Lower leg skin (tissue), 4 donors: Measurements from ENCODE around the gene CHMP5. TPM values are rescaled to one million over a fixed set of nuclear protein-coding genes. Genes with fewer than 3 reads are reported as not detected.

Source experiments
- DNase-seq, 2 donors: peaks; one replicate each; pipeline ENCODE4 v3.0.0-alpha.2; 2019; ENCODE audit warnings: low spot score in 2 of 2
- H3K4me3 ChIP-seq: fragments of 200-600 bp; sonication (generic); 2 replicates; pipeline ENCODE4 v1.5.1; 2017; ENCODE audit warnings: mild to moderate bottlenecking, low read depth; ENCODE audit not compliant: poor library complexity, severe bottlenecking
- POLR2A ChIP-seq, 2 donors: fragments of 450-650 bp; IDR thresholded peaks; one replicate each; pipeline ENCODE4 v1.6.1; 2016 to 2017; ENCODE audit warnings: antibody characterized with exemption in 2 of 2, mild to moderate bottlenecking in 1 of 2, moderate library complexity in 1 of 2
- WGBS, 2 donors: methylation state at CpG; one replicate each; pipeline ENCODE4 v1.1.5; 2018; 5-methylcytosine and 5-hydroxymethylcytosine counted together
- intact Hi-C: fragments of 100-400 bp; cut with DNase I; formaldehyde crosslinking; loops from one replicate; pipeline ENCODE4 v1.15.0; 2023; ENCODE audit warnings: low total_unique reads
- total RNA-seq, 4 donors: library from RNA; depleted of rRNA; stranded (reverse); fragments of >200 nt; gene quantifications; one replicate each; pipeline ENCODE4 v1.1.0, GENCODE V29; 2016
- TF ChIP-seq, protein P1 (sequence below), 3 donors: fragments of 450-650 bp; IDR thresholded peaks; one replicate each; pipeline ENCODE4 v1.5.1; 2016; ENCODE audit warnings: antibody characterized with exemption in 3 of 3, mild to moderate bottlenecking in 3 of 3, moderate library complexity in 2 of 3

CHMP5 gene
- total RNA-seq, 4 donors from 2014 or later = 55.3 to 81.5 (median 65.6) TPM

GRCh38 chr9:33270146-33270545 is 5.3 kb downstream of the CHMP5 start:
- no peak overlapping the region for H3K4me3 ChIP-seq
- no peak for TF ChIP-seq POLR2A (IDR thresholded peaks at IDR 0.05)
- TF ChIP-seq, protein P1, sequence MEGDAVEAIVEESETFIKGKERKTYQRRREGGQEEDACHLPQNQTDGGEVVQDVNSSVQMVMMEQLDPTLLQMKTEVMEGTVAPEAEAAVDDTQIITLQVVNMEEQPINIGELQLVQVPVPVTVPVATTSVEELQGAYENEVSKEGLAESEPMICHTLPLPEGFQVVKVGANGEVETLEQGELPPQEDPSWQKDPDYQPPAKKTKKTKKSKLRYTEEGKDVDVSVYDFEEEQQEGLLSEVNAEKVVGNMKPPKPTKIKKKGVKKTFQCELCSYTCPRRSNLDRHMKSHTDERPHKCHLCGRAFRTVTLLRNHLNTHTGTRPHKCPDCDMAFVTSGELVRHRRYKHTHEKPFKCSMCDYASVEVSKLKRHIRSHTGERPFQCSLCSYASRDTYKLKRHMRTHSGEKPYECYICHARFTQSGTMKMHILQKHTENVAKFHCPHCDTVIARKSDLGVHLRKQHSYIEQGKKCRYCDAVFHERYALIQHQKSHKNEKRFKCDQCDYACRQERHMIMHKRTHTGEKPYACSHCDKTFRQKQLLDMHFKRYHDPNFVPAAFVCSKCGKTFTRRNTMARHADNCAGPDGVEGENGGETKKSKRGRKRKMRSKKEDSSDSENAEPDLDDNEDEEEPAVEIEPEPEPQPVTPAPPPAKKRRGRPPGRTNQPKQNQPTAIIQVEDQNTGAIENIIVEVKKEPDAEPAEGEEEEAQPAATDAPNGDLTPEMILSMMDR (IDR thresholded peaks at IDR 0.05) = no peak
- 92 to 97% methylated on average over 3 of the region's 3 CpGs for WGBS, 2 donors
- intact Hi-C loops = no loop called here
- no peak for DNase-seq

- intact Hi-C loops = no loop called here
- TF ChIP-seq, protein P1 (IDR thresholded peaks at IDR 0.05) = no peak
- TF ChIP-seq POLR2A (IDR thresholded peaks at IDR 0.05) = no peak
- H3K4me3 ChIP-seq = no peak overlapping the region
- no peak for DNase-seq
- WGBS, 2 donors = 91 to 93% methylated on average over 1 of the region's 1 CpG
Observed at GRCh38 chr9:33272061-33272460, 7.2 kb downstream of the CHMP5 start.

DNA sequence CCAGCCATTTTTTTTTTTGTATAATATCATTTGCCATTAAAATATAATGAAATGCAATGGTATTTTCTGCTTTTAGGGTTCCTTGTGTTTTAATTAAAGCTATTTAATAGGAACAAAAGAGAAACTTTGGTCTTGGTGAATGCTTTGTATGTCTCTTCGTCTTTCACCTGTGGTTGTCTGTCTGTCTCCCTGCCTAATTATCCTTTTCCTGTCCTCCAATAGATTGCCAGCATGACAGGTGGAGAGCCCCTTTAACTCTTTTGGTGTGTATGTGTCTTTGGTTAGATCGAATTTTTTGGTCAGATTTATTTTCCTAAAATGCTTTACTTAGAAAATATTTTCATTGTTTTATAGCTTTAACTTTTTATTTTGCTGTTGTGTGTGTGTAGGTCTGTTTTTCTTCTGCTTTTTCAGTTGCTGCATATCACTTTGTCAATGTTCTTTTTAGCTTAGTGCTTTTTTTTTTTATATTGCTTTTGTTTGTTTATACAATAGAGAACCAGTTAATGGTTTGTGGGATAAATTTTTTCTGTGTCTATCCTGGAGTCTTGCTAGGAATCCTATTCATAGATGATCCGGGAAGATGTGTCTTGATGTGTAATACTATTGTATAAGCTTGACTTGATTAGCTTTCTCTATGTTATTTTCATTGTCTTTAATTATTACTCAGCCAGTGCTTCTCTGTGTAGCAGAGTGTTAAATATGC is 8.6 kb downstream of the CHMP5 start:
- TF ChIP-seq, protein P1 (IDR thresholded peaks at IDR 0.05) = no peak
- TF ChIP-seq POLR2A (IDR thresholded peaks at IDR 0.05) = no peak

GRCh38 chr9:33273972-33274328 is 9.1 kb downstream of the CHMP5 start:
- intact Hi-C loops = no loop called here
- no peak overlapping the region for H3K4me3 ChIP-seq
- no peak for TF ChIP-seq POLR2A (IDR thresholded peaks at IDR 0.05)
- TF ChIP-seq, protein P1 (IDR thresholded peaks at IDR 0.05) = no peak
- WGBS, 2 donors = 96 to 98% methylated on average over 2 of the region's 2 CpGs
- no peak for DNase-seq

More for the DNA sequence above, 8.6 kb downstream of the CHMP5 start:
- H3K4me3 ChIP-seq = no peak overlapping the region
- 72 to 78% methylated on average over 3 of the region's 3 CpGs for WGBS, 2 donors
- intact Hi-C loops = no loop called here
- DNase-seq = no peak

DNA sequence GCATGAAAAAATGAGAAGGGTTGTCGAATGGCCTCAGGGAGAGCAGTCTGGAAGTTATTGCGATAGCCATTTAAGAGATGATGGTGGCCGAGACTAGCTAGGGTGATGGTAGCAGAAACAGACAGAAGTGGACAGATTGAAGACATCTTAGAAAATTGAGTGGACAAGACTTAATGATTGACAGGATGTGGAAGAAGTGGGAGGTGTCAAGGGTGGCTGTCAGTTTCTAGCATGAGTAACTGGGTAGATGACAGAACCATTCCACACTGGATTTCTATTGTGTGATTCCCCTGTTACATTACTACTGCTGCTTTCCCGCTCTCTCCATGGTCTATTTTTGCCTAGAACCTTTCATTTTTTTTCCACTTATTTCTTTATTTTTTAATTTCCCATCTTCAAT is 12.6 kb downstream of the CHMP5 start:
- DNase-seq = no peak
- no peak overlapping the region for H3K4me3 ChIP-seq
- WGBS, 2 donors = 95 to 99% methylated on average over 4 of the region's 4 CpGs
- intact Hi-C loops = no loop called here
- no peak for TF ChIP-seq POLR2A (IDR thresholded peaks at IDR 0.05)
- TF ChIP-seq, protein P1 (IDR thresholded peaks at IDR 0.05) = no peak

- WGBS, 2 donors = 78 to 85% methylated on average over 5 of the region's 5 CpGs
- intact Hi-C loops = loop anchor here (10.0 kb wide), 1 partner anchor 179 kb away; no protein-coding TSS in a partner anchor
- no peak overlapping the region for H3K4me3 ChIP-seq
- TF ChIP-seq POLR2A (IDR thresholded peaks at IDR 0.05) = no peak
- TF ChIP-seq, protein P1 (IDR thresholded peaks at IDR 0.05) = no peak
- no peak for DNase-seq
Observed at GRCh38 chr9:33285502-33285901, 20.7 kb downstream of the CHMP5 start.
